ENCODE data around the gene ZNF518A.

DNA sequence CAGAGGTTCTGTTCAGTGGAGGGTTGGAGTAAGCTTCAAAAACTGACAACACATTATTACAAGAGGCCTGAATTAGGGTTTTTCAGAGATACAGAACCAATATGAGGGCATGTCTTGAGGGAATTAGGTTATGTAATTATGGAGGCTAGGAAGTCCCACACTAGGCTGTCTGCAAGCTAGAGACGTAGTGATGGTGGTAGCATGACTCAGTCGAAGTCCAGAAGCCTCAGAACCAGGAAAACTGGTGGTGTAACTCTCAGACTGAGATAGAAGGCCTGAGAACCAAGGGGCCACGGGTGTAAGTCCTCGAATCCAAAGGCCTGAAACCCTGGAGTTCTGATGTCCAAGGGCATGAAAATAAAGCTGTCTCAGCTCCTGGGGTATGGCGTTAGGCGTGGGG is 35.6 kb downstream of the ZNF518A start:
- no peak for TF ChIP-seq ELF4 (IDR thresholded peaks at IDR 0.05)
- TF ChIP-seq SP1 (IDR thresholded peaks at IDR 0.05) = no peak
- TF ChIP-seq ZNF384 (IDR thresholded peaks at IDR 0.05) = no peak
- no peak for TF ChIP-seq TARDBP (IDR thresholded peaks at IDR 0.05)
- TF ChIP-seq BHLHE40 (IDR thresholded peaks at IDR 0.05; ENCODE audit: borderline replicate concordance) = no peak
- TF ChIP-seq FOXK2 (IDR thresholded peaks at IDR 0.05) = no peak
- TF ChIP-seq LEF1 (IDR thresholded peaks at IDR 0.05; ENCODE audit: borderline replicate concordance) = no peak
- no peak for TF ChIP-seq FOXM1 (IDR thresholded peaks at IDR 0.05; ENCODE audit: borderline replicate concordance)
- no peak for TF ChIP-seq HDGF (IDR thresholded peaks at IDR 0.05; ENCODE audit: borderline replicate concordance)
- TF ChIP-seq L3MBTL2 (conservative IDR thresholded peaks at IDR 0.05) = no peak

All from HEK293T (cell line).